SIG-M5 treated with dmso at 0.1 percent for 504 hours (cell line): ENCODE measurements around the gene MPHOSPH9.
"Not testable (repeated sequence)": the region's sequence is repeated elsewhere in the genome, so short reads cannot be mapped to it uniquely, and the experiment has no call there.

ENCODE experiments used
- DNase-seq: peaks from one replicate; lab custom pipeline; 2025; ENCODE audit not compliant: unreplicated experiment; lab: John Stamatoyannopoulos, UW

Gene MPHOSPH9

GRCh38 chr12:123227581-123228258 is 5.2 kb downstream of the MPHOSPH9 start:
- DNase-seq = no peak

GRCh38 chr12:123225443-123225842 is 7.5 kb downstream of the MPHOSPH9 start:
- no peak for DNase-seq

- DNase-seq = no peak
Measured at GRCh38 chr12:123223241-123223668, 9.7 kb downstream of the MPHOSPH9 start.

GRCh38 chr12:123207815-123208214 is 25.1 kb downstream of the MPHOSPH9 start:
- not testable (repeated sequence) for DNase-seq

GRCh38 chr12:123206794-123207193 is 26.1 kb downstream of the MPHOSPH9 start:
- DNase-seq = not testable (repeated sequence)

GRCh38 chr12:123200414-123200813 is 32.5 kb downstream of the MPHOSPH9 start:
- no peak for DNase-seq

GRCh38 chr12:123199936-123200335 is 33.0 kb downstream of the MPHOSPH9 start:
- DNase-seq = no peak

GRCh38 chr12:123187637-123188036 is 45.3 kb downstream of the MPHOSPH9 start:
- no peak for DNase-seq

- no peak for DNase-seq
Measured at GRCh38 chr12:123180171-123180570, 52.8 kb downstream of the MPHOSPH9 start.

- no peak for DNase-seq
Measured at GRCh38 chr12:123171967-123172366, 61.0 kb downstream of the MPHOSPH9 start.

GRCh38 chr12:123167329-123167728 is 65.6 kb downstream of the MPHOSPH9 start:
- DNase-seq = no peak

- no peak for DNase-seq
Measured at GRCh38 chr12:123165537-123165936, 67.4 kb downstream of the MPHOSPH9 start.

GRCh38 chr12:123164710-123165261 is 68.2 kb downstream of the MPHOSPH9 start:
- DNase-seq = no peak

GRCh38 chr12:123164222-123164621 is 68.7 kb downstream of the MPHOSPH9 start:
- DNase-seq = no peak

- peak; percentile 17 for DNase-seq
Measured at GRCh38 chr12:123163227-123163626, 69.7 kb downstream of the MPHOSPH9 start.

- DNase-seq = no peak
Measured at GRCh38 chr12:123160801-123161487, 72.0 kb downstream of the MPHOSPH9 start.

- DNase-seq = no peak
Measured at GRCh38 chr12:123153906-123154305, 79.0 kb downstream of the MPHOSPH9 start.

GRCh38 chr12:123152833-123153232 is 80.1 kb downstream of the MPHOSPH9 start:
- no peak for DNase-seq

- DNase-seq = no peak
Measured at GRCh38 chr12:123151457-123152454, 81.2 kb downstream of the MPHOSPH9 start.

GRCh38 chr12:123150744-123151456 is 82.0 kb downstream of the MPHOSPH9 start, which contains the start of gene PITPNM2:
Gene PITPNM2 (minus strand): TSS chr12:123151090. CDS start chr12:123034590, 116,500 bp downstream.
- DNase-seq = peak; percentile 57
